Stimulated activated CD4-positive, alpha-beta T cell treated with anti-CD3 and anti-CD28 coated beads, Interleukin-15, amount 100 ng/mL, for 24 hours (primary cell): Measurements from ENCODE around the gene UBE2A.
A peak's percentile ranks its signal among the peaks of the same experiment; 100 is the strongest.

Source experiments
- DNase-seq: peaks from one replicate; pipeline ENCODE4 v3.0.0-alpha.2; 2020

UBE2A gene

DNA sequence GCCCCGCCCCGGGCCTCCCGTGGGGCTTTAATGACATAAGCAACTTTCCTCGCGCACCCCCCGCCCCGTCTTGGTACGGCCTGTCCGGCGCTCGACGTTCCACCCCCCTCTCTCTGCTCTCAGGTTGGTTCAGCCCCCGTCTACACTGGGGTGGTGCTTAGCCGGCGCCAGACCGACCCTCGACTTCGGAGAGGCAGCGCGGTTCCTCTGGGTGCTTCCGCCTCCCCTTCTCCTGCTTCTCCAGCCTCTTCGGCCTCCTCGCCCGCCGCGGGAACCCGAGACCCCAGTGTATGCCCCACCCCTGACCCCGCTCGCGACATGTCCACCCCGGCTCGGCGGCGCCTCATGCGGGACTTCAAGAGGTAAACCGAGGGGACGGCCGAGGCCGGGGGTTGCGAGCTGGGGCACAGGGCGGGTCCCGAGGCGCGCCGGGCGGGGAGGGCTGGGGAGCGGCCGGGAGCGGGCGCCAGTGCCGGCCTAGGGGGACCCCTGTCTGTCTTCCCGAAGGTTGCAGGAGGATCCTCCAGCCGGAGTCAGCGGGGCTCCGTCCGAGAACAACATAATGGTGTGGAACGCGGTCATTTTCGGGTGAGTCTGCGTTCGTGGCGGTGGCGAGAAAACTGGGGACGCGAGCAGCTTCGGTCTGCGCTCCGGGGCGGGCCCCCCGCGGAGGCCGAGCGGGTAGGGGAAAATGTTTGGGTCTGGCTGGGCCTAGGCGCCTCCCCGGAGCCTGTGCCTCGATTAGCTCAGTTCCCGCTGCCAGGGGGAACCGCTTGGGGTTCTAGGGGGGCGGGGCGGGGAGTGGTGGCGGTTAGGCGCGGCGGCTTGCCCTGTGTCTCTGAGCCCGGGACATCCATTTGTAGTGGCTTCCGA, at the start of gene UBE2A:
Gene UBE2A (plus strand): TSS at position 170 of the 873 bp plus-strand sequence. CDS start 149 bp downstream, at position 319.
- DNase-seq: peak; percentile 91

DNA sequence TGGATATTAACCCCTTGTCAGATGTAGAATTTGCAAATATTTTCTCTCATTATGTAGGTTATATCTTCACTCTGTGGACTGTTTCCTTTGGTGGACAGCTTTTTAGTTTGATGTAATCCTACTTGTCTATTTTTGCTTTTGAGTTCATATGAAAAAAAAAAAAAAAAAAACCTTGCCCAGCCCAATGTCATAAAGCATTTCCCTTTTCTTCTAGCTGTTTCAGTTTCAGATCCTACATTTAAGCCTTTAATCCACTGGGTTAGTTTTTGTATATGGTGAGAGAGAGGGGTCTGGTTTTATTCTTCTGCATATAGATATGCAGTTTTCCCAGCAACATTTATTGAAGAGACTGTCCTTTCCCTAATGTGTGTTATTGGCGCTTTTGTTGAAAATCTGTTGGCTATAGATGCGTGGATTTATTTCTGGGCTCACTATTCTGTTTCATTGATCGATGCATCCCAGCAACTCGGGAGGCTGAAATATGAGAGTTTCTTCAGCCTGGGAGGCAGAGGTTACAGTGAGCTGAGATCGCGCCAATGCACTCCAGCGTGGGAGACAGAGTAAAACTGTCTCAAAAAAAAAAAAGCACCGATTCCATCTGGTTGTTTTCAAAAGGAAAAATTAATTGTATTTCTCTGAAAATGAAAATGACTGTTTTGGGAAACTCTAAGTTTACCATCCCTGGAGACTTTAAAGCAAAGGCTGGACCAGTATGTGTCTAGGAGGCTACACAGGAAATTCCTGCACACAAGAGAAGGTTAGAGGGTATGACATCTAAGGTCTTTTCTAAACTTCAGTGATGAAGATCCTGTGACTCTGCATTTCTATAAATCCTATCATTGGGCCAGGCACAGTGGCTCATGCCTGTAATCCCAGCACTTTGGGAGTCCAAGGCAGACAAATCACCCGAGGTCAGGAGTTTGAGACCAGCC, 44.8 kb upstream of the UBE2A start:
- no peak for DNase-seq

DNA sequence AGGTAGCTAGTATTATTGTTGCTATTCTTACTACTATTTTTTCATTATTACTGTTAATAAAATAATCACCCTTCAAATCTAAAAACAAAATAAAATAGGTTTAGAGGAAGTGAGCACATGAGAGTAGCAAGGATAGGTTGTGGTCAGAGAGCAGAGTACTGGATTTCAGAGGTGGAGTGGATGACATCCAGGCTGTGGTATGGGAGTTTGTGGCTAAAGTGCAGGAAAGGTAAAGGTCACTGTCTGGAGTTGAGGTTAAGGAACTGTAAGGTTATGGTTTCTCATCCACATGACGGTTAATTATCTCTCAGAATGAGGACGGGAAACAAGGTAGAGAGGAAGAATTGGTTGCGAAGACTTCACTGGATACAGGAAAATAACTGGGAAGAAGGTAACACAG, 36.9 kb upstream of the UBE2A start:
- DNase-seq: no peak

DNA sequence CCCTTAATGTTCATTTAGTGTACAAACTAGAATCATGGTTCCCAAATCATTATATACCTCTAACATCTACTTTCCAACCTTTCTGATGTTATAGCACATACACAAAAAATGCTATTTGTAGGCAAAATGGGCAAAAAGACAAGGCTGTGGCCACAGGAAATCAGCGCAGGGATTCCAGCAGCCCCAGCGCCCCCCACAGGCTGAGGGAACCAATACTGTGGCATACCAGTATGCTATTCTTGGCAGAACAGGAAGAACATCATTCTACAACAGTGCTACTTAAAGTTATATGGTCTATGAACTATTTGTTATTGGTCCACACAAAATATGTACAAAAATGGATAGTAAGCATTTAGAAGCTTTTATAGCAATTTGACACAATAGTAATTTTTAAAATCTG, 34.5 kb upstream of the UBE2A start:
- DNase-seq: no peak

DNA sequence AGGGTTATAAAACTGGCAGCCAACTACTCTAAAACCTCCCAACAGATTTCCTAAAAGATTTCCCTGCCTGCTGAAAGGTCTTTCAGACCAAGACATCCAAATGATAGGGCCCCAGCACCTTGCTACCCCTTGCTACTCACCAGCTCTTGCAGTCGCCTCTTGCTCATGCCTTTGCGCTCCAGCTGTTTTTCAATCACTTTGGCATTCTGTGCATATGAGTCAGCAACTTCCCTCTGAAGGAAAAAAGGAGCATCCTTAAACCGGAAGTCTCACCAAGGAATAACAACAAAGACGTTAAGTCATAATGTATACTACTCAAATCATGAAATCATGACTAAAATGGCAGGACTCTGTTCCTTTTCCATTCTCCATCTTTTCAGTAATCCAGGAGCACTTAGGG, 33.2 kb upstream of the UBE2A start:
- DNase-seq: no peak

DNA sequence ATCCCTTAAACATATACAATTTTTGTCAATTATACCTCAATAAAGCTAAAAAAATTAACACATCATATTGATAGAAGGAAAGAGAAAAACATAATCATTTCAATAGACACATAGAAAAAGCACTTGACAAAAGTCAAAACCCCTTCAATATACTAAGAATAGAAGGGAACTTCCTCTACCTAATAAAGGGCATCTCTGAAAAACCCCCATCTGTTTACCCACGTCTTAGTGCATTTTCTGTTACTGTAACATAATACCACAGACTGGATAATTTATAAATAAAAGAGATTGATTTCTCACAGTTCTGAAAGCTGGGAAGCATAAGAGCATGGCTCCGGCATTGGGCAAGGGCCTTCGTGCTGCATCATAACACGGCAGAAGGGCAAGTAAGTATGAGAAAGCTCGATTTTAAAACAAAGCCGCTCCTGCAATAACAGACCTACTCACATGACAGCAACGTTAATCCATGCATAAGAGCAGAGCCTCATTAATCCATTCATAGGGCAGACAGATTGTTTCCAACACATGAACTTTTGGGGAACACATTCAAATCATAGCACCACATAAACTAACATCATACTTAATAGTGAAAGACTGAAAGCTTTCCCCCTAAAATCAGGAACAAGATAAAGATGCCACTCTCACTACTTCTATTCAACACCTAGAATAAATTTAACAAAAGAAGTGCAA, 24.9 kb upstream of the UBE2A start:
- no peak for DNase-seq

DNA sequence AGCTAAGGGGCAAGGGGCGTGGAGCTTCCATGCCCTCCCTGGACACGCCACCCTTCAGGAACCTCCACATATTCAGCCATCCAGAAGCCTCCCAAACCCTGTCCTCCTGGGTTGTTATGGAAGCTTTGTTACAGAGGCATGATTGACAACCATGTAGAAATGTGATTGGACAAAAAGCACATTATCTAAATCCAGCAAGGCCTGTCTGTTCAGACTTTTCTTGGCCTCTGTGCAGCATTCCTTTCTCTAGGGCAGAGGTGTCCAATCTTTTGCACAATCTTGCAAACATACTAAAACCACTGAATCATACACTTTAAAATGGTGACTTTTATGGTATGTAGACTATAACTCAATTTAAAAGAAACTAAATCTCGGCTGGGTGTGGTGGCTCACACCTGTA, 21.9 kb upstream of the UBE2A start:
- DNase-seq: no peak

DNA sequence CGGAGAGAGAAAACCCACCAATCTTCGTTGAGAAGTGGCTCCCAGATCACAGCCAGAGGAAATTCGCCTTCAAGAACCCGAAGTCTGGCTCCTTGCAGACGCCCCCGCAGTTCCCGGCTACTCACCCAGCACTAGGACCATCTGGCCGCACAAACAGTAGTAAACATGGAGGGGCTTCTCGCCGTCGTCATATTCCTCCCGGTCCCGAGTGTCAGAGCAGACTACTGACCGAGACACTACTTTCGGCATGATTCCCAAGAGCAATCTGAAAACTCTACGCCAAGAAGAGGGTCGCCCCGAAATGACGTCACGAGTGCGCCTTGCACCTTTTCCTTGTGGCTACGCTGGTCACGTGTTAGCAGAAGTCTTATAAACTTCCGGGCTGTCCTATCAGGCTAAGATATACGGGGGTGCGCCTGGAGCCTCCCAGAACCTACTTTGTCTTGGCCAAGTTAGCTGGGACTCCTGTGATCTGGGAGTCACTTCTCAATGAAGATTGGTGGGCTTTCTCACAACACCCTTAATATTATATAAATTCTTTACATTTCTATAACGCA, 9.2 kb upstream of the UBE2A start, which contains the start of gene STEEP1:
Gene STEEP1 (minus strand): TSS at position 303 of the 557 bp plus-strand sequence. CDS start 54 bp downstream, at position 249.
- DNase-seq: peak; percentile 91

DNA sequence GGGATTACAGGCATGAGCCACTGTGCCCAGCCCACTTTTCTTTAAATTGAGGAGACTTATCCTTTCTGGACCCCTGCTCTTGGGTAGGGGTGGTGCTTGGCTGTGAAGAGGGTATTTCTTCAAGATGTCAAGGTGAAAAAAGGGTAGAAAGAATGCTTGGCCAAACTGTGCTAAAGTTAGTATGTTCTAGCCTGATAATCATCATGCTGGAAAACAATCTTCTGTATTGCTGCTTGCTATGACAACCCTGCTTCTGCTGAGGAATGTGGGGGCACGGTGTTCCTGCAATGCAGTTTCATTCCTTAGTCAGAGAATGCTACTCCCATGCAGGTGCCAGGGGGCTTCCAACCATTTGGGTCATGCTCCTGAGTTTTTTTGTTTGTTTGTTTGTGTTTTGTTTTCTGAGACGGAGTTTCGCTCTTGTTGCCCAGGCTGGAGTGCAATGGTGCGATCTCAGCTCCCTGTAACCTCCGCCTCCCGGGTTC, 4.0 kb upstream of the UBE2A start:
- no peak for DNase-seq

DNA sequence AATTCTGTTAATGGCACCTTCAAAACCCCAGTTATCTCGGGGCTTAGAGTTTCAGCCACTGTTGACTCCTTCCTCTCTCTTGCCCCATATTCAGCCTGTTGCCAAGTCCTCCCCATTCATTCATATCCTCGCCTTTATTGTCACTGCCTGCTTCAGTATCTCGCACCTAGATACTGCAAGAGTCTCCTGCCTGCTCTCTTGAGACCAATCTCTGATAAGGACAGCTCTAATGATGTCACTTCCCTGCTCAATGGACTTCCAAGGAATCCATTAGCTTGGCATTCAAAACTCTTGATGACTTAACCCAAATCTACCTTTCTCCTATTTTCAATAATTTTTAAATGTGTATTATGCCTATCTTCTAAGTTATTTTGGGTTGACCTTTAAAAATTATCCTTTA, 1.1 kb upstream of the UBE2A start:
- DNase-seq: no peak

DNA sequence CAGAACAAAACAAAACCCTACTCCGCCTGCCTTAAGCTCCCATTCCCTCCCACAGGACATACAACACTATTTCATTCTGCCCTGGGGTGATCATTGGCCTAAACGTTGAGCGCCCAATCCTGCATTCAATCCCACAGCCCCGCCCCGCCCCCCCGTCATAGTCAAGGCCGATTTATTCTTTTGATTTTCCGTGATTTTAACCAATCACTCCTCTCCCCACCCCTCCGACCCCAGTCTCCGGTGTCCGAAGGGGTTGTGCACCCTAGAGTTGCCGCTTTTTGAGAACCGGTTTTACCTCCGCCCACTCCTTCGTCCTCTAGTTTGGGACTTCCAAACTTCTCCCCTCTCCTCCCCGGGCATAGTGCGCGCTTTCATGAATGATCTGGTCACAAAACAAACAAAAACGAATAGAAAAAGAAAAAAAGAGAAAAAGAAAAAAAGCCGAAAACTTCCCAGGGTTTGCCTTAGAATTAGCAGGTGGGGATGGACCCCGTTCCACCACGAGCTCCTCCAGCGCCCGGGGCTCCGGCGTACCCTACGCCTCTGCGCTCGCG, 446 bp upstream of the UBE2A start:
- no peak for DNase-seq

DNA sequence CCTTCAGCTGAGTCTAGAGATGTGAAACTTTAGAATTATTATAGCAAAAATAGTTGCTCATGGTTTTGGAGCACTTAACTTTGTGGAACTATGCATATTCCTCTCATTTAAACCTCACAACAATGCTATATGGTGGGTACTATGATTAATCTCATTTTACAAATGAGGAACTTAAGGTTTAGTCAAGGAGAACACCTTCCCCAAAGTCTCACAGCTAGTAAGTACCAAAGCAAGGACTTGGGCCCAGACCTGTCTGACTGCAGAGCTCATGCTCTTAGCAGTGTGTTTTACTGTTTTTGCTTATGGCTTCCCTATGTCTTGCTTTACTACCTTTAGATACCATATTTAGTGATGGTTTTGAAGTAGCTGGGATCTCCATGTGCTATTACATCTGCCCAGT, 5.1 kb downstream of the UBE2A start:
- no peak for DNase-seq

DNA sequence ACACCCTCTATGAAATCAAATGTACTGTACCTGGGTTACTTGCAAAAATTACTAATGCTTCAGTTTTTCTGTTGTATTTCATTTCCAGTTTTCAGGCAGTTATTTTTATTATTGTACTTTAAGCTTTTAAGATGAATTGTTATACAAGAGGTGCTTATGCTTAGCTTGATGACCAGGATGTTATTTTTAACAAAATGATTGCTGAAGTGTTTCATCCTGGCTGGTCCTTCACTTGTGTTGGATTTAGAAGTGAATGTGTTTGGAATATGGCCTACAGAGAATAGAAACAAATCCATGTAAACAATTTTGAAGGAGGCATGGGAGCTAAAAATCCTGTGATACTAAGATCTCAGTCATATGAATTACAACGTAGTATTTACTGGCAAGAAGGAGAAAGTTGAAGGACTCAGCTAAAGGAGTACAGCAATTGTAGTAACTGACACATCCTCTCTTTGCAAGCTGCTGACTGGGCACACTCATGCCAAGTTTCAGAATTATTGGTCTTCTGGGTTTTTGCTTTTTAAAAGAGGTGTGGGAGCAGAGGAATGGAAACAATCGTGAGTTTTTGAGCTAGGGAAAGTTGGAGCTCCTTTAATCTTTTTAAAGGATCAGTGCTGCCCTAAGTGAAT, 9.2 kb downstream of the UBE2A start:
- no peak for DNase-seq

DNA sequence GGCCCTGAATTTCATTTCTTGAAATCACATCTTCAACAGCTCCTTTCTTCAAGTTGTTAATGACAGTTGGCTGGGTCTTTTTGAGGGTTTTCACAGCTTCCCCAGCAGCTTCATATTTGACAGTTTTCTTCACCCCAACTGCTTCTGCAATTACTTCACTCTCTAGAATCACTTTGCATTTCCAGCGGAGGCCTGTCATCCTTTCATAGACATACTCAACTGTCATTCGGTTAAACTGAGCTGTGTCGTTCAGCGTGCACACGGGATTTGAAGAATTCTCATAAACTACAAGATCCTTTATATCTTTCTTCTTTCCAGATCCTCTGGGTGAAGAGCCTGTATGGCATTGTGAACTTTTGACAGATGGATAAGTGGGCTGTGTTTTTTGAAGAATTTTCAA, 15.4 kb downstream of the UBE2A start:
- no peak for DNase-seq

DNA sequence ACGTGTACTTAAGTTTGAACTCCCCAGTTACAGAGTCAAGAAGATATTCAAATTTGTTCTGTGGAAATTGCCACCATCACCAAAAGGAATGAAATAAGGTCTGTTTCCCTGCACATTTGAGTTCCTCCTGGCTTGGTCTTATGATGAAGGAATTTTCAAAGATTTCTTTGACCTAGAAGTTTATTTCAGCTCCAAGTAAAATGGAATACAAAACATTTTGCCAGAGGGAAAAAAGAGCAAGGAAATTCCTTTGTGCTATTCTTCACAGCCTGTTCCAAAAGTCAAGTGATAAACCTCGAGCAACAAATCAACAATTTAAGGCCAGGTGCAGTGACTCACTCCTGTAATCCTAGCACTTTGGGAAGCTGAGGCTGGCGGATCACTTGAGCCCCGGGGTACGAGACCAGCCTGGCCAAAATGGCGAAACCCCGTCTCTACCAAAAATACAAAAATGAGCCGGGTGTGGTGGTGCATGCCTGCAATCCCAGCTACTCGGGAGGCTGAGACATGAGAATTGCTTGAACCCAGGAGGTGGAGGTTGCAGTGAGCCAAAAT, 28.4 kb downstream of the UBE2A start:
- no peak for DNase-seq

DNA sequence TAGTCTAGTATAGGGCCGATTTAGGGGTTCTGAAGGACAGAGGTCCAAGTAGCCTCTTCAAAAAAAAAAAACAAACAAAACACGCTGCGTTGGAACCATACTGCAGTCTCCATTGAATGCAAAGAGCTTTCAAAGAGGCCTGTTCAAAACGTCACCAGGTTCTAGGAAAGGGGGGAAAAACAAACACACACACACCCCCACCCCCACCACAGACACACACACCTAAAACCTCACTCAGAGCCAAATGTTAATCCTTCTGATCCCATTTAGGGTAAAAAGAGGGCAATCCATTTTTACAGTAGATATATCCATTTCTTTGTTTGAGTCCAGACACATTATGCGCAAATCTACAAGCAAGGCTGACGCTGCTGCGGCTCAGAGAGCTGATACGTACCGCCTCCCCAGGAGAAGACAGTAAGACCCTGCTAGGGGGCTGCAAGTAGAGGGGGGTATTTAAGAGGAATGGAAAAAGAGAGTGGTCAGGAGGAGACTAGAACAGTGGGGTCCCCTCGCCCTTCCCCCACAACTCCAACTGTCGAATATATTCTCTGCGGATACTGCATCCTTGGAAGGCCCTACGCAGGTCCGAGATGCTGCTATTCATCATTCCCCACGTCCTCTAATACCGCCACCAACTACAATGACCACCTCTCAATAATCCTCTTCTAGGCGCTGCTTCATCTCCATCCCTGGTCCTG, 30.6 kb downstream of the UBE2A start:
- DNase-seq: no peak

DNA sequence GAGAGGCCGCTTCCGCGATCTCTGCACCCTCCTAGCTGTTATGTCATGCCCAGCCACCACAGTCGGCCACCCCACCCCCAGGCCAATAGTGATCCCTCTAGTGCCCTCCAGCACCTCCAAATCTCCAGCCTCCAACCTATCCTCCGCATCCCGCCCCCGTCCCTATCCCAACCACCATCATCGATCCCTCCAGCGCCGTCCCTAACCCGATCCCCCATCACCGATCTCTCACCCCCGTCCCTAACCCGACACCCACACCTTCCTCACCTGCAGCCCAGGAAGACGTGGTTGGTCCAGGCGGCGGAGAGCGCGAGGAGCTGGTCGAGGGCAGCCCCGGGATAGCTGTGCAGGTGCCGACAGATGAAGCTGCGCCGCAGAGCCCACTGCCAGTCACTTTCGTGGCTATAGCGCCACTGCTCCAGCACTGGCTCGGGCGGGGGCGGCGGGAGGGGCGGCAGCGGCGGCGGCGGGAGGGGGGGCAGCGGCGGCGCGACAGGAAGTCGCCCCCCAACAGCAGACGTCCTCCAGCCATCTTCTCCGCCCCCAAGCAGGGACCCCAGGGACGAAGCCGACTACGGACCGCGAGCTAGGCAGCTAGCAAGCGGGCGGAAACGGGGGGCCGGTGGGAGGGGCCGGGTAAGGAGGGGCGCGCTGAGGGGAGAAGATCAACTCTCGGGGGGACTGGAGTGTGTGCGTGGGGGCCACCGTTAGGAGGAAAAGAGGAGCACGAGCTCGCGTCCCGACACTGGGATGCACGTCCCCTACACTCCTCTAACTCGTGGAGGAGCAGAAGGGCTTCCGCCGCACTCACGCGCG, 31.3 kb downstream of the UBE2A start:
- DNase-seq: peak; percentile 56

DNA sequence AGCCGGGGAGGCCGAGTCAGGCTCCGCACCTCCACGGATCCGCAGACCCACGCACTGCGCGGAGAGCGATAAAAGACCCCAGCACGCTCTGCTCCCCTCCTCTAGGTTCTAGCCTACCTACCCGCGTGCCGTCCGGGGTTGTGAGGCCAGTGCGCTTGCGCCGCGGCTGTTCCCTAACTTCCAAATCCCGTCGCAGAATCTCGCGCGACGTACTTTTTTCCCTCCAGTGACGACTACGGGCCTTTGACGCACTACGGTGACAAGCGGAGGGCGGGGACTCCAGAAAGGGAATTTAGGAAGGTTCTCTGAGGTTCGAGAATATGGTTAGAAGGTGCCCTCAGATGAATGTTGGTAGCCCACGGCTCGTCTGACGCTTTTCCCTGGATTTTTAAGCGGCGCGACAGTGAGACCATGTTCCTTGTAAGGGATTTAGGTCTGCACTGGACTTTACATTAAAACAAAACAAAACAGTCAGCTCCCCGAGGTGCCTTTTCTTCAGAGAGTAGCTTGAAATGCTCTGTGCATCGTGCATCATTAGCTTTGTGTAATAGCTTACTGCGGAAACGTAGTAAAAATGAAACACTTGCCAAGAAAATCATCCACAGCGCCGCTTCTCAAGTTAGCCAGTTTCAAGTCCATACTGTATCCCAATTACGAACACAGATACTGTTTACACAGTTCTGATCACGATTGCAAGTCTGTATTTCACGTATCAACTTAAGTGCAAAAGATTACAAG, 32.1 kb downstream of the UBE2A start, which contains the start of gene NKRF:
Gene NKRF (minus strand): TSS at position 145 of the 738 bp plus-strand sequence.
- peak; percentile 91 for DNase-seq

DNA sequence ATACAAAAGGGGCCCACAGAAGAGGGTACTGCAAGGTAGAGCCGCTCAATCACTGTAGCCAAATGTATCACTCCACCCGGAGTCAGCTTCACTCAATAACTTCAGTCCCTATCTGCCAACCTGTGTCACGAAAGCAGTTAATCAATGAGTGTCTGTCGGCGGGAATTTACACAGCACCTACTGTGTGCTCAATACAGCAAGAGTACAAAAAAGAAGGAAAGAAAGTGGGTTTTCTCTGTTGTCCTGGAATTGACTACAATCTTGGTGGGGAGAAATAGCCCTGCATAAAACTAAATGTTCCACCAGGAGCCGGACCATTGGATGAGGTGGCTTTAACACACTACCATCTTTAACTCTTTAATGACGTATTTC, 32.6 kb downstream of the UBE2A start:
- no peak for DNase-seq
